ENCODE measurements around the gene CLCN7. TPM values are rescaled to one million over a fixed set of nuclear protein-coding genes. Genes with fewer than 3 reads are reported as not detected.

The CLCN7 gene
- total and polyA plus RNA-seq, 2 of the 8 experiments (the other 6 are each of a cell fraction or from before 2014, with no cell fraction given), result 38.6 to 81.5 TPM

DNA sequence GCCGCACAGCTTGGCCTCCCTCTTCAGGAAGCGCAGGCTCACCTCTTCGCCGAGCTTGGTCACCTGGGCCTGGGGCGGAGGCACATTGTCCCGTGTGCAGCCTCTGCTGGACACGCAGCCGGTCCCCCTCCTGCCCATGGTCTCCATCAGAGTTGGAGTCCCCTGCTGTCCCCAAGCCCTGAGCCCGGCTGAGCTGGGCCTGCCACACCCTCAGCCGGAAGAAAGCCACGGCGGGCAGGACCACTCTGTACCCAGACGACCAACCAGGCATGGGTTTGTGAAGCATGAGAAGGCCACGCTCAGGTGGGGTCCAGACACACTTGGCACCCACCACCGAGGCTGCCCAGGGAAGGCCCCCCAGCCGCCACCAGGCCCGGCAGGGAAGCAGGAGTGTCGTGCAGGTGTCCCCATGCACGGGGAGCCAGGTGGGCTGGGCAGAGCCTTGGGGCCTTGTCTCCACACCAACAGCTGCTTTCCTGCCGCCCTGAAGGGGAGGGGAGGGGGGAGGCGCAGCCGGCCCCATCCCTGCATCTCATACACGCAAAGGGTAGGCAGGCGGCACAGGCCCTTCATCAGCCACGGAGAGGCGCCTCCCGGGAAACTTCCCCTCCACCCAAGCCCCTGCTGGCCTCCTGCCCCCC, 35.6 kb downstream of the CLCN7 start:
- no peak overlapping the region for H2BK15ac ChIP-seq (ENCODE audit: low read length)
- no peak overlapping the region for H2BK120ac ChIP-seq (replicated peaks; ENCODE audit: low read depth, low read length)
- no peak overlapping the region for H2BK12ac ChIP-seq (ENCODE audit: low read depth, low read length)
- DNase-seq (ENCODE audit: low read depth in 1 of 2, low spot score in 2 of 2) (no peak), FAIRE-seq (no peak)
- H3K27ac ChIP-seq (ENCODE audit: low read depth, low read length), result no peak overlapping the region
- ChIA-PET CTCF (ENCODE audit: partially characterized antibody) (interaction anchor here (0.7 to 4.0 kb wide), 4 partner anchors 11 to 55 kb away, joined by 3 to 30 read pairs (median 4); partner anchors contain the start of gene UNKL), POLR2A (ENCODE audit: partially characterized antibody) (interaction anchor here (1.4 to 5.6 kb wide), 2 partner anchors 11 to 18 kb away, joined by 4 to 22 read pairs; no protein-coding TSS in a partner anchor)
- no peaks in the 10 kb centered on the region for H3K79me1 ChIP-seq (ENCODE audit: low read depth, low read length)
- WGBS, 2 experiments (ENCODE audit: extremely low coverage in 1 of 2, insufficient coverage in 1 of 2, insufficient read length in 1 of 2, insufficient replicate concordance in 2 of 2, low coverage in 1 of 2, low lambda C conversion rate in 2 of 2, missing lambda C conversion rate in 1 of 2), result 80% methylated on average over 24 of the region's 27 CpGs; no CpG with 5 or more reads in 1 of the 2 experiments
- no peak overlapping the region for H3K4me3 ChIP-seq (ENCODE audit: extremely low read depth in 1 of 4, insufficient read depth in 2 of 4, low read depth in 3 of 4, low read length in 4 of 4)
- H4K5ac ChIP-seq (ENCODE audit: insufficient read length, low read depth, low read length), result no peak overlapping the region
- H3K14ac ChIP-seq (ENCODE audit: insufficient read length), result no peak overlapping the region
- H3K9me3 ChIP-seq (ENCODE audit: insufficient read depth in 2 of 2, low read depth in 1 of 2, low read length in 1 of 2), result no peaks in the 10 kb centered on the region
- H3K4me2 ChIP-seq (ENCODE audit: insufficient read depth in 1 of 2, low read depth in 2 of 2, low read length in 2 of 2), result no peak overlapping the region
- no peak overlapping the region for H2BK5ac ChIP-seq (ENCODE audit: low read depth, low read length)
- no peaks in the 10 kb centered on the region for H3K23me2 ChIP-seq (ENCODE audit: low read depth, low read length)
- H4K20me1 ChIP-seq (replicated peaks in 1 of 2; ENCODE audit: control insufficient read depth in 1 of 2, insufficient read depth in 2 of 2, low read length in 2 of 2), result no peaks in the 10 kb centered on the region
- H4K8ac ChIP-seq (ENCODE audit: extremely low read depth, insufficient read depth, low read length), result no peak overlapping the region
- no peaks in the 10 kb centered on the region for H3K36me3 ChIP-seq (ENCODE audit: control insufficient read depth in 2 of 4, insufficient read depth in 4 of 4, low read length in 3 of 4)
- peak overlapping the region; percentile 23 for H3K4ac ChIP-seq (replicated peaks; ENCODE audit: insufficient read length, low read depth, low read length)
- H3K4me1 ChIP-seq (replicated peaks in 1 of 4; ENCODE audit: control insufficient read depth in 3 of 4, insufficient read depth in 4 of 4, low read length in 3 of 4), result no peaks in the 10 kb centered on the region; a peak in 1 of 7 replicates
- no peak overlapping the region for H3K9ac ChIP-seq (replicated peaks in 1 of 4; ENCODE audit: extremely low read depth in 1 of 4, low read depth in 3 of 4, low read length in 3 of 4)
- H3K27me3 ChIP-seq (replicated peaks in 1 of 4; ENCODE audit: control insufficient read depth in 3 of 4, extremely low read depth in 1 of 4, insufficient read depth in 3 of 4, low read length in 3 of 4), result no peaks in the 10 kb centered on the region
- H3K79me2 ChIP-seq (ENCODE audit: control insufficient read depth in 1 of 2, insufficient read depth in 2 of 2, low read length in 2 of 2), result no peaks in the 10 kb centered on the region
- H2AK5ac ChIP-seq (ENCODE audit: low read depth, low read length), result no peak overlapping the region
- no peak overlapping the region for H3K23ac ChIP-seq (ENCODE audit: insufficient read length)
- H3K18ac ChIP-seq (ENCODE audit: extremely low read depth, low read length), result no peak overlapping the region
- no peak overlapping the region for H3K56ac ChIP-seq (replicated peaks; ENCODE audit: insufficient read length, low read depth, low read length)
- no peak overlapping the region for H2BK20ac ChIP-seq (ENCODE audit: low read length)
- no peak overlapping the region for H4K91ac ChIP-seq (replicated peaks; ENCODE audit: insufficient read length, low read length)
- TF ChIP-seq KDM1A (IDR thresholded peaks at IDR 0.05; ENCODE audit: borderline replicate concordance, low read length) (no peak), HDAC2 (IDR thresholded peaks at IDR 0.05; ENCODE audit: borderline replicate concordance in 1 of 2, low read depth in 2 of 2, low read length in 2 of 2) (no peak), EP300 (IDR thresholded peaks at IDR 0.05; ENCODE audit: borderline replicate concordance in 1 of 2, low read depth in 2 of 2, low read length in 2 of 2) (no peak), RAD21 (IDR thresholded peaks at IDR 0.05 in 1 of 2, conservative IDR thresholded peaks at IDR 0.05 in 1 of 2; ENCODE audit: low read depth in 2 of 2, low read length in 2 of 2) (no peak)
- no peak overlapping the region for H2AFZ ChIP-seq (ENCODE audit: low read length)
